Heart right ventricle (tissue), 16 donors: ENCODE data around the gene SLC2A11. TPM values are rescaled to one million over a fixed set of nuclear protein-coding genes. Genes with fewer than 3 reads are reported as not detected.

Experiments
- ATAC-seq, 8 donors: fragments of 200-7000 bp; cut with Tn5 transposase; one replicate each; pipeline ENCODE4 v1.9.1; 2020; ENCODE audit warnings: mild to moderate bottlenecking in 8 of 8, moderate library complexity in 8 of 8, moderate number of reproducible peaks in 1 of 8
- DNase-seq, 2 donors: peaks; one replicate each; pipeline ENCODE4 v3.0.0-alpha.2; 2020
- H3K27ac ChIP-seq, 10 donors: fragments of 200-600 bp; sonication (generic) in 2 of 10; one replicate each; pipeline versions ENCODE4 v1.5.0 to v1.8.0; 2020 to 2022; ENCODE audit warnings: mild to moderate bottlenecking in 3 of 10
- H3K27me3 ChIP-seq, 7 donors: fragments of 200-600 bp; one replicate each; pipeline ENCODE4 v1.8.0; 2021 to 2022; ENCODE audit warnings: mild to moderate bottlenecking in 2 of 7
- H3K36me3 ChIP-seq, 9 donors: fragments of 200-600 bp; sonication (generic) in 1 of 9; one replicate each; pipeline versions ENCODE4 v1.5.0 to v1.8.0; 2020 to 2022; ENCODE audit warnings: mild to moderate bottlenecking in 2 of 9
- H3K4me1 ChIP-seq, 9 donors: fragments of 200-600 bp; sonication (generic) in 1 of 9; one replicate each; pipeline versions ENCODE4 v1.5.0 to v1.8.0; 2020 to 2022; ENCODE audit warnings: mild to moderate bottlenecking in 4 of 9
- H3K4me3 ChIP-seq, 10 donors: fragments of 200-600 bp; sonication (generic) in 2 of 10; one replicate each; pipeline versions ENCODE4 v1.5.0 to v1.8.0; 2020 to 2022; ENCODE audit warnings: mild to moderate bottlenecking in 7 of 10, moderate library complexity in 2 of 10
- H3K9me3 ChIP-seq, 11 donors: fragments of 200-600 bp in 10 of 11; sonication (generic) in 2 of 11; one replicate each; pipeline versions ENCODE4 v1.5.0 to v1.8.0; 2013 to 2022; ENCODE audit warnings: mild to moderate bottlenecking in 2 of 11, control low read depth in 1 of 11, moderate library complexity in 1 of 11
- WGBS, 2 donors: extraction: QIAGEN DNeasy Blood & Tissue Kit; methylation state at CpG; one replicate each; pipeline ENCODE4 v1.1.7; 2013; ENCODE audit warnings: inconsistent platforms in 1 of 2; 5-methylcytosine and 5-hydroxymethylcytosine counted together
- intact Hi-C, 10 donors: fragments of 100-400 bp; cut with DNase I; formaldehyde crosslinking; loops; one replicate each; pipeline versions ENCODE4 v1.11.1 to v1.14.2; 2022
- polyA plus RNA-seq, 2 donors: library from polyadenylated mRNA; stranded (reverse); fragments of 200-250 nt; gene quantifications; one replicate each; pipeline ENCODE4 v1.2.3, GENCODE V29; 2013
- total RNA-seq, 10 donors: library from RNA; stranded (reverse); fragmentation: NEBNext Ultra II Directional in 3 of 10; extraction: Animal tissue kit (Norgen Biotek cat#: 25700) in 3 of 10; gene quantifications; one replicate each; pipeline versions ENCODE4 v1.2.1 to v1.2.4, GENCODE V29; 2021 to 2023
- TF ChIP-seq, protein P1 (sequence below), 9 donors: fragments of 200-600 bp; sonication (generic) in 2 of 9; IDR thresholded peaks; one replicate each; pipeline versions ENCODE4 v1.5.0 to v1.8.0; 2021 to 2022; ENCODE audit warnings: antibody characterized with exemption in 9 of 9, mild to moderate bottlenecking in 5 of 9, moderate library complexity in 1 of 9
- donor health status: Arrhythmogenic right ventricular cardiomyopathy.
- donor health status: ischemic (EF 13 %, LVEDD 7.1; RV severe dilation, severe dysfunction).
- donor health status: healthy with polysubstance abuse.
- donor health status: DM: no; HTN: yes; CAD: no.
- donor health status: DM: no; HTN: no; CAD: no.
- donor health status: ischemic (EF 25% LVEDD 6.9; RV normal size, moderate dysfunction).
- donor health status: ischemic (EF 25% LVEDD 5.7; RV mildly dilated, moderate dysfunction).
- donor health status: healthy.
- donor health status: DM: yes; HTN: yes; CAD: no.
- donor health status: Ischemic cardiomyopathy.
- donor health status: ischemic (EF 35%, LVEDD 5.7; RV mildly dilated, moderate dysfunction).
- donor health status: nonischemic (EF 11% LVEDD 7.7; RV severe dilation, severe dysfunction).
- donor health status: DM: yes; HTN: yes; CAD: no.
- donor health status: PGD.
- donor health status: ischemic (EF 29% LVEDD 5.4; RV normal size, mild dysfunction).
- donor health status: nonischemic (EF 23%, LVEDD 6.1; RV moderate dilation, normal function).

Gene SLC2A11
- total and polyA plus RNA-seq, 12 donors = 8.3 to 42.1 (median 21.2) TPM

DNA sequence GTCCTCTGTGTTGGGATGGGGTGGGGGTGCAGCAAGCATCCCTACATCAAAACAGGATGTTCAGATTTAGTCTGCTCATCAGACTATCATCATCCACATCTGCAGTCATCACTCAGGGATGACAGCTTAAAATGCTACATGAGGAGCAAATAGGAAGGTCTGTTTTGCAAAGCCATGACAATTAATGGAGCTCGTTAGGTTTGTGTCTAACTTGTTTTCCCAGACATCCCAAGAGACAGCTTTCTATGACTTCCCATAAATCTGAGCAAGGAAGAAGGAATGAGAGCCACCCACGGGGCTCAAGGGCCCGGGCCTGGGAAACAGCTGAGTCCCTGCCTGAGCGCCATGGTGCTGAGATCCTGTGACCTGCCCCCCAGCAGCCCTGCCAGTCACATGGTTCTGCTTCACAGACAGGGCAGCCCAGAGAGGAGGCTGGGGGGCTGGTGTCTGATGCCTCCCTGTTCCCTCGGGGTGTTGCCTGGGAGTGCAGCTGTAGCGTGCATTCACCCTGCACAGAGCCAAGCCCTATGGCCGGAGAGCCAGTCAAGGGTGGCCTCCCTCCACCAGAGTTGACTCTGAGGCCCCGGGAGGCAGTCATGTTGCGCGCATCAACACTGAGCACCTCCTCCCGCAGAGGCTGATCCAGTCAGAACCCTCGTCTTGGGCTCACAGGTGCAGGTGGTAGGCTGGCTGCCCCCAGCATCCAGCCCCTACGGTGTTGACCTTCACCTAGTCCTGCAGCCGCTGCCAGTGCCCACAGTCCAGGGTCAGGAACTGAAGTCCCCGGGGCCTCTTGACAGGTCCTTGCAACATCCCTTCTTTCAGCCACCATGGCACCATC, 30.9 kb upstream of the SLC2A11 start:
- peaks cover 15 to 99% (median 73%) of the 10 kb centered on the region in 9 donors for H3K4me1 ChIP-seq
- H3K9me3 ChIP-seq = no peaks in the 10 kb centered on the region
- WGBS, 2 donors = 66 to 69% methylated on average over 15 of the region's 15 CpGs
- no peak overlapping the region for H3K4me3 ChIP-seq
- H3K27me3 ChIP-seq = no peaks in the 10 kb centered on the region
- peak overlapping the region in 9 of 10 donors; percentile 15 to 91 (median 70) for H3K27ac ChIP-seq
- TF ChIP-seq, protein P1, sequence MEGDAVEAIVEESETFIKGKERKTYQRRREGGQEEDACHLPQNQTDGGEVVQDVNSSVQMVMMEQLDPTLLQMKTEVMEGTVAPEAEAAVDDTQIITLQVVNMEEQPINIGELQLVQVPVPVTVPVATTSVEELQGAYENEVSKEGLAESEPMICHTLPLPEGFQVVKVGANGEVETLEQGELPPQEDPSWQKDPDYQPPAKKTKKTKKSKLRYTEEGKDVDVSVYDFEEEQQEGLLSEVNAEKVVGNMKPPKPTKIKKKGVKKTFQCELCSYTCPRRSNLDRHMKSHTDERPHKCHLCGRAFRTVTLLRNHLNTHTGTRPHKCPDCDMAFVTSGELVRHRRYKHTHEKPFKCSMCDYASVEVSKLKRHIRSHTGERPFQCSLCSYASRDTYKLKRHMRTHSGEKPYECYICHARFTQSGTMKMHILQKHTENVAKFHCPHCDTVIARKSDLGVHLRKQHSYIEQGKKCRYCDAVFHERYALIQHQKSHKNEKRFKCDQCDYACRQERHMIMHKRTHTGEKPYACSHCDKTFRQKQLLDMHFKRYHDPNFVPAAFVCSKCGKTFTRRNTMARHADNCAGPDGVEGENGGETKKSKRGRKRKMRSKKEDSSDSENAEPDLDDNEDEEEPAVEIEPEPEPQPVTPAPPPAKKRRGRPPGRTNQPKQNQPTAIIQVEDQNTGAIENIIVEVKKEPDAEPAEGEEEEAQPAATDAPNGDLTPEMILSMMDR (IDR thresholded peaks at IDR 0.05) = no peak
- intact Hi-C loops = loop anchor here in 1 of 10 donors (5.0 kb wide), 1 partner anchor 39 kb away; the partner anchor contains the start of gene SMARCB1
- no peak for ATAC-seq
- no peak for DNase-seq
- peaks cover 0 to 97% (median 20%) of the 10 kb centered on the region in 9 donors for H3K36me3 ChIP-seq

DNA sequence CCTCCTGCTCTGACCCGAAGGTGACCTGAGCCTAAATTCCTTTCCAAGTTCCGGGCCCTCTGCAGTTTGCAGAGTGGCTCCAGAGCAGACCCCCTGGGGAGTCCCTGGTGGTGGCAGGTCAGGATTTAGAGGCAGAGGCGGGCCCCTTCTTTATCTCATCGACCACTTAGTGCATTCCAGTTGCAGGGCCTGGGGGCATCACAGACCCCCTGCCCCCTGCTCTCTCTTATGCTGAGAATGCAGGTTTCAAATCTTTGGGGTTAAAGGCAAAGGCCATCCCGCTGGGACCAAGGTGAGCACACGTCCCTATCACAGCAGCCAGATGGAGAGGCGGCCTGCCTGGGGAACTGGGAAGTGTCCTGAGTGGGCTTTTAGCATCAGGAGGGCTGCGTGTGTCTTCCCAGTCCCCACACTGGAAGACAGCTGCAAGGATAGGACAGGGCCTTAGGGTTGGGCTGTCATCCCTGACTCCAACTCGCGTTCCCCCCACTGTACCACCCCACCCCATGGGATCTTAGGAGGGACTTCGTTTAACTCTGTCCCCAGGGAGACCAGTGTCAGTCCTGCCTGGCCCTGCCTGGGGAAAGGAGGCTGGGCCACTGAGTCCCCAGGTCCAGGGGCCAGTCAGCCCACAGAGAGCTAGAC, 30.2 kb upstream of the SLC2A11 start:
- no peak for DNase-seq
- H3K36me3 ChIP-seq = peaks cover 0 to 95% (median 20%) of the 10 kb centered on the region in 9 donors
- H3K27me3 ChIP-seq = no peaks in the 10 kb centered on the region
- H3K27ac ChIP-seq = peak overlapping the region; percentile 47 to 91 (median 74)
- H3K9me3 ChIP-seq = no peaks in the 10 kb centered on the region
- TF ChIP-seq, protein P1 (IDR thresholded peaks at IDR 0.05) = no peak
- intact Hi-C loops = loop anchor here in 1 of 10 donors (5.0 kb wide), 1 partner anchor 40 kb away; the partner anchor contains the start of gene SMARCB1
- no peak overlapping the region for H3K4me3 ChIP-seq
- WGBS, 2 donors = 73 to 76% methylated on average over 11 of the region's 11 CpGs
- H3K4me1 ChIP-seq = peaks cover 17 to 99% (median 73%) of the 10 kb centered on the region in 9 donors
- ATAC-seq = no peak

DNA sequence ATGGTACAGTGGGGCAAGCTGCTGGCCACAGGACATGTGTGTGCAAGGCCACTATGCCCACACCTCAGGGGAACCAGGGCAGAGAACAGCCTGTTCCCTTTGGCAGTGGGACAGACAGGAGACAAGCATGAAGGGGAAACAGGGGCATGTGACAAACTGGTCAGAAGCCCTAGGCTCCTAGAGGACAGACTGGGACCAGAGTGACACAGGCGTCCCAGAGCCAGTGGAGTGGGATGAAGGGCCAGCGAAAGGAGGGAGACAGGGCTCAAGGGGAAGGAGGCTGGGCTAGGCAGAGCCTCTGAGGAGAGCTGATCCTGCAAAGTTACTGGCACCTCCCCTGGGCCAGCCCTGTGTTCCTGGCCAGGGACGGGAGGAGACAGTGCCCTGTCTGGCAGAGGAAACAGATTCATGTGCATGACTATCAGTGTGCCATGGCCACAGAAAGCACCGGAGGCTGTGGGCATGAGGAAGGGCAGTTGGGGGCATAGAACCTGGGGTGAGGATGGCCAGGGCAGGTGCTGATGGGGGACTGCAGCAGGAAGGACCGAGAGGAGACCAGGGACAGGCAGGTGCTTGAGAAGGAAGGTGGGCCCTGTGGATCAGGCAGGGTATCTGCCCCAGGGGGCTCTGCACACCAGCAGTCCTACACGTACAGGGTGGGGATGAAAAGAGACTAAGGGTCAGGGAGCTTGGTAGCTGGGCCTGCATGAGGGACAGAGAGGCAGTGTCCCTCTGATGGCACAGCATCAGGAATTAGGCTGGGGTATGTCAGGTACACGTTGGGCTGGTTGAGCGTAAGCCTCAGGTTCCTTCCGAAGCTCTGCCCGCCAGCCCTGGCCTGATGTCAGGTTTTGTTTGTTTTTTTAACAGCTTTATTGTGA, 28.6 kb upstream of the SLC2A11 start:
- Histone ChIP-seq H3K36me3 (peaks cover 0 to 94% (median 20%) of the 10 kb centered on the region in 9 donors), H3K27ac (peak overlapping the region; percentile 66 to 91 (median 82)), H3K4me1 (peaks cover 24 to 99% (median 68%) of the 10 kb centered on the region in 9 donors), H3K27me3 (no peaks in the 10 kb centered on the region), H3K9me3 (no peaks in the 10 kb centered on the region), H3K4me3 (no peak overlapping the region)
- WGBS, 2 donors = 58 to 72% methylated on average over 10 of the region's 10 CpGs
- DNase-seq (peak in 1 of 2 donors; percentile 54), ATAC-seq (peak; percentile 54 to 91 (median 78))
- intact Hi-C loops = loop anchor here in 1 of 10 donors (5.0 kb wide), 1 partner anchor 42 kb away; the partner anchor contains the start of gene SMARCB1
- TF ChIP-seq, protein P1 (IDR thresholded peaks at IDR 0.05) = no peak
